ENCODE measurements around the gene ZNF664.

- TF ChIP-seq CTCF (IDR thresholded peaks at IDR 0.05) = peak in 1 of 3 donors; percentile 58
- TF ChIP-seq POLR2A (IDR thresholded peaks at IDR 0.05) = no peak
Observed at GRCh38 chr12:123983822-123984485, 10.9 kb downstream of the ZNF664 start.

Data from lower leg skin (tissue), 3 donors.